SK-N-MC (cell line): ENCODE results near the gene TMEM121.

ENCODE experiments used
- EZH2 ChIP-seq: fragments of 200-600 bp; sonication (generic); IDR thresholded peaks from one replicate; pipeline ENCODE4 v1.6.1; 2017; ENCODE audit warnings: antibody characterized with exemption
- POLR2AphosphoS5 ChIP-seq: IDR thresholded peaks from 2 replicates; pipeline ENCODE4 v1.6.1; 2012; ENCODE audit warnings: mild to moderate bottlenecking, low read depth, low read length, borderline replicate concordance

DNA sequence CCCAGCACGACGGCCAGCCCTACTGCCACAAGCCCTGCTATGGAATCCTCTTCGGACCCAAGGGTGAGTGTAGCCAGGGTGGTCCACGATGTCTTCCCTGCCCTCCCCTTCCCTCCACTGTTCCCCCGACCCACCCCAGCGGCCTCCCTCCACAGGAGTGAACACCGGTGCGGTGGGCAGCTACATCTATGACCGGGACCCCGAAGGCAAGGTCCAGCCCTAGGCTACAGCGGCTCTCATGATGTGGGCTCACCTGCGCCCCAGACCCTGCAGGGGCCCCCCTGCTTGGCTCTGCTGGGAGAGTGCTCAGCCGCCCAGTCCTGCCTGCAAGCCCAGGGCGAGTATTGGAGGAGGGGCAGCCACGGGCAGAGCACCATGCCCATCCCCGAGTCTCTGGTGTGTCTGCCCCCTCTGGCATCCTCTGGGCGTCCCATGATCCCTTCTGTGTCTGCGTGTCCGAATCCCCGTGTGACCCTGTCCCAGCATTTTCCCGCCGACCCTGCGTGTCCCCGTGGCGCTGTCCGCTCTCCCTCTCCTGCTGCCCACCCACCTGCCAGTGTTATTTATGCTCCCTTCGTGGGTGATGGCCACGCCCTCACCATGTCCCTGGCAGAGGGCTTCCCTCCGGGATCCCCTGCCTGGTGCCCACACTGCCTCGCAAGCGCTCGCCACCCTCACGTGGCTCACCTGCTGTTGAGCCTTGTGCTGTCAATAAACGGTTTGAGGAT, 46.8 kb upstream of the TMEM121 start:
- TF ChIP-seq EZH2 (no peak), POLR2AphosphoS5 (no peak)
